ENCODE data around the gene CARHSP1. TPM values are rescaled to one million over a fixed set of nuclear protein-coding genes. Genes with fewer than 3 reads are reported as not detected.

The CARHSP1 gene
- total and polyA plus RNA-seq, 9 donors, result 53.2 to 102 (median 81.7) TPM

DNA sequence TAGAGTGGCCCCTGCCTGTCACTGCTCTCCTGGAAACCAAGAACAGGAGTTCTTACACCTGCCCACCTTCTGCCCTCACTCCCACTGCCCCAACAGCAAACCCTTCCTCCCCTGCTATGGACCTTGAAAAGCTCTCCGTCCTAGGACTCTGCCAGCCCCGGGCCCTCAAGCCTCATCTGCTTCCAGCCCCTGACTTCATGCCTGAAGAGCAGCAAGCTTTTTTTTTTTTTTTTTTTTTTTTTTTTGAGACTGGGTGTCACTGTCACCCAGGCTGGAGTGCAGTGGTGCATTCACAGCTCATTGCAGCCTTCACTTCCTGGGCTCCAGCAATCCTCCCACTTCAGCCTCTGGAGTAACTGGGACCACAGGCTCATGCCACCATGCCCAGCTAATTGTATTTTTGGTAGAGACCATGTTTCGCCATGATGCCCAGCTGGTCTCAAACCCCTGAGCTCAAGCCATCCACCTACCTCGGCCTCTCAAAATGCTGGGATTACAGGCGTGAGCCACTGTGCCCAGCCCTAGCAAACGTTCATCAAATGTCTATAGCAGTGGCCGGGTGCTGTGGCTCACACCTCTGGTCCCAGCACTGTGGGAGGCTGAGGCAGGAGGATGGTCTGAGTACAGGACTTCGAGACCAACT is 16.9 kb downstream of the CARHSP1 start:
- H3K27me3 ChIP-seq, result no peaks in the 10 kb centered on the region
- H3K4me1 ChIP-seq (ENCODE audit: insufficient read depth), result peaks cover 10% of the 10 kb centered on the region
- no peak for DNase-seq
- no peak overlapping the region for H3K27ac ChIP-seq
- TF ChIP-seq EP300 (IDR thresholded peaks at IDR 0.05) (no peak), POLR2A (IDR thresholded peaks at IDR 0.05) (no peak)
- TF ChIP-seq, protein P1, sequence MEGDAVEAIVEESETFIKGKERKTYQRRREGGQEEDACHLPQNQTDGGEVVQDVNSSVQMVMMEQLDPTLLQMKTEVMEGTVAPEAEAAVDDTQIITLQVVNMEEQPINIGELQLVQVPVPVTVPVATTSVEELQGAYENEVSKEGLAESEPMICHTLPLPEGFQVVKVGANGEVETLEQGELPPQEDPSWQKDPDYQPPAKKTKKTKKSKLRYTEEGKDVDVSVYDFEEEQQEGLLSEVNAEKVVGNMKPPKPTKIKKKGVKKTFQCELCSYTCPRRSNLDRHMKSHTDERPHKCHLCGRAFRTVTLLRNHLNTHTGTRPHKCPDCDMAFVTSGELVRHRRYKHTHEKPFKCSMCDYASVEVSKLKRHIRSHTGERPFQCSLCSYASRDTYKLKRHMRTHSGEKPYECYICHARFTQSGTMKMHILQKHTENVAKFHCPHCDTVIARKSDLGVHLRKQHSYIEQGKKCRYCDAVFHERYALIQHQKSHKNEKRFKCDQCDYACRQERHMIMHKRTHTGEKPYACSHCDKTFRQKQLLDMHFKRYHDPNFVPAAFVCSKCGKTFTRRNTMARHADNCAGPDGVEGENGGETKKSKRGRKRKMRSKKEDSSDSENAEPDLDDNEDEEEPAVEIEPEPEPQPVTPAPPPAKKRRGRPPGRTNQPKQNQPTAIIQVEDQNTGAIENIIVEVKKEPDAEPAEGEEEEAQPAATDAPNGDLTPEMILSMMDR (IDR thresholded peaks at IDR 0.05), result no peak
- no peaks in the 10 kb centered on the region for H3K36me3 ChIP-seq
- no peak overlapping the region for H3K4me3 ChIP-seq
- intact Hi-C loops (cut with DNase I), result no loop called here
- 88 to 90% (median 88%) methylated on average over 8 of the region's 8 CpGs for WGBS, 3 donors
- H3K9me3 ChIP-seq, result no peaks in the 10 kb centered on the region

DNA sequence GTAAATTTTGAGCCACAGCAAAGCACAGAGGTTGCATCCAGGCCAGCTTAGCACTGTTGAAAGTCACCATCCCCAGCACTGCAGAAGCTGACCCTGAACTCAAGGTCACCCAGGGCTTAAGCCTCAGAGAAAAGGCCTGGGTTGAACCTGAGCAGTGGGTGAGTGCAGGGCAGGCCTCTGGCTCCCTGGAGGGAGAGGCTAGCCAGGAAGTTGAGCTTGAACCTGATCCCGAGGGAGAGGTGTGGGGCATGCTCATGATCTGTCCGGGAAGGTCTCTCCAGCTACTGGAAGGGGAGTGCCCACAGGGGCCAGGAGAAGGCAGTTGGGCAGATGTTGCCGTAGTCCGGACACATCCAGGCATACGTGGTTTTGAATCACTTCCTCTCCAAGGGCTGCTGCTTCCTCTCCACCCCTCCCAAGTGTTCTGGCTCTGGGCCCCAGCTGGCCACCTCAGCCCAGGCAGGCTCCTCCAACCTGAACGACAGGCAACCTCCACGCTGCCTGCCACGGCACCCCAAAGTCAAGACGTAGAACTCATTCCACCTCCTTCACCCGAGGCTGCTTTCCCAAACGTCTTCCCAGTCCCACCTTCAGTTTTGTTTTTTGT is 18.4 kb downstream of the CARHSP1 start:
- intact Hi-C loops (cut with DNase I), result no loop called here
- TF ChIP-seq POLR2A (IDR thresholded peaks at IDR 0.05), result no peak
- TF ChIP-seq EP300 (IDR thresholded peaks at IDR 0.05), result no peak
- TF ChIP-seq, protein P1 (IDR thresholded peaks at IDR 0.05), result no peak
- Histone ChIP-seq H3K27me3 (no peaks in the 10 kb centered on the region), H3K4me1 (ENCODE audit: insufficient read depth) (peaks cover 10% of the 10 kb centered on the region), H3K4me3 (no peak overlapping the region), H3K9me3 (no peaks in the 10 kb centered on the region), H3K27ac (peak overlapping the region in 1 of 2 donors; percentile 42), H3K36me3 (no peaks in the 10 kb centered on the region)
- WGBS, 3 donors, result 45 to 51% (median 49%) methylated on average over 11 of the region's 11 CpGs
- DNase-seq, result peak in 2 of 5 donors; percentile 55 to 64

- no peak for DNase-seq
- intact Hi-C loops (cut with DNase I), result no loop called here
- Histone ChIP-seq H3K27ac (no peak overlapping the region), H3K9me3 (no peaks in the 10 kb centered on the region), H3K4me3 (no peak overlapping the region), H3K4me1 (ENCODE audit: insufficient read depth) (peaks cover 10% of the 10 kb centered on the region), H3K27me3 (no peaks in the 10 kb centered on the region), H3K36me3 (no peaks in the 10 kb centered on the region)
- 78 to 79% (median 78%) methylated on average over 19 of the region's 19 CpGs for WGBS, 3 donors
- TF ChIP-seq, protein P1 (IDR thresholded peaks at IDR 0.05), result no peak
Observed at GRCh38 chr16:8849411-8850011, 19.3 kb downstream of the CARHSP1 start.

DNA sequence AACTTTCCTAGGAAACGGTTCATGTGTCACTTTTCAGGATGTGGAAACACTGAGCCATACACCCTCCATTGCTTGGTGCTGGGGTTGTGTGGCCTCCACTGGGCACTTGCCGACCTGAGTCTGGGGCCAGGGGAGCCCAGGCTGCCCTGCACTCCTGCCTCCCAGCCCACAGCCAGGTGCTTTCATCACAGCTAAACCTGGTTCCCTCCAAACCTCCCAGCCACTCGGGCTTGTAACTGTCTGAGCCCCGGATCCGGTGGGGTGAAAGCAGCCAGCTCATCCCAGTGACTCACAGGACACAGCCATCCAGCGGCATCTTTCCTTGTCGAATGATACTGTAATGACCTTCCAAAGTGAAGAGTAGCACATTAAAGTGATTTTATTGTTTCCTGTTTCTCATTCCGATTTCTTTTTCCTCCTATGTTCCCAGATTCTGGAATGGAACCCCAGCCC is 19.8 kb downstream of the CARHSP1 start:
- Histone ChIP-seq H3K4me3 (no peak overlapping the region), H3K27me3 (no peaks in the 10 kb centered on the region), H3K4me1 (ENCODE audit: insufficient read depth) (peaks cover 10% of the 10 kb centered on the region), H3K36me3 (no peaks in the 10 kb centered on the region), H3K9me3 (no peaks in the 10 kb centered on the region), H3K27ac (no peak overlapping the region)
- intact Hi-C loops (cut with DNase I), result no loop called here
- WGBS, 3 donors, result 65 to 68% (median 66%) methylated on average over 8 of the region's 8 CpGs
- no peak for DNase-seq
- no peak for TF ChIP-seq POLR2A (IDR thresholded peaks at IDR 0.05)
- TF ChIP-seq, protein P1 (IDR thresholded peaks at IDR 0.05), result no peak
- no peak for TF ChIP-seq EP300 (IDR thresholded peaks at IDR 0.05)
